Measurements from ENCODE around the gene FERMT1.

FERMT1 gene

GRCh38 chr20:6091661-6092060 lies 31.2 kb downstream of the FERMT1 start:
- no peak overlapping the region for H3K4me3 ChIP-seq (ENCODE audit: low read depth, low read length)
- DNase-seq (ENCODE audit: low read depth), result no peak
- TF ChIP-seq CTCF (conservative IDR thresholded peaks at IDR 0.05; ENCODE audit: low read depth, low read length), result no peak

- no peak for DNase-seq (ENCODE audit: low read depth)
- no peak overlapping the region for H3K4me3 ChIP-seq (ENCODE audit: low read depth, low read length)
- TF ChIP-seq CTCF (conservative IDR thresholded peaks at IDR 0.05; ENCODE audit: low read depth, low read length), result no peak
Measured at GRCh38 chr20:6086868-6087267, 36.0 kb downstream of the FERMT1 start.

GRCh38 chr20:6083926-6084325 lies 38.9 kb downstream of the FERMT1 start:
- H3K4me3 ChIP-seq (ENCODE audit: low read depth, low read length), result no peak overlapping the region
- no peak for TF ChIP-seq CTCF (conservative IDR thresholded peaks at IDR 0.05; ENCODE audit: low read depth, low read length)
- no peak for DNase-seq (ENCODE audit: low read depth)

GRCh38 chr20:6081236-6081635 lies 41.6 kb downstream of the FERMT1 start:
- no peak for TF ChIP-seq CTCF (conservative IDR thresholded peaks at IDR 0.05; ENCODE audit: low read depth, low read length)
- no peak overlapping the region for H3K4me3 ChIP-seq (ENCODE audit: low read depth, low read length)
- DNase-seq (ENCODE audit: low read depth), result peak; percentile 50

GRCh38 chr20:6079016-6079415 lies 43.8 kb downstream of the FERMT1 start:
- no peak for DNase-seq (ENCODE audit: low read depth)

GRCh38 chr20:6075428-6076219 lies 47.2 kb downstream of the FERMT1 start:
- TF ChIP-seq CTCF (conservative IDR thresholded peaks at IDR 0.05; ENCODE audit: low read depth, low read length), result no peak
- DNase-seq (ENCODE audit: low read depth), result peak; percentile 56

More at GRCh38 chr20:6079016-6079415, 43.8 kb downstream of the FERMT1 start:
- H3K4me3 ChIP-seq (ENCODE audit: low read depth, low read length), result no peak overlapping the region
- TF ChIP-seq CTCF (conservative IDR thresholded peaks at IDR 0.05; ENCODE audit: low read depth, low read length), result no peak

GRCh38 chr20:6074784-6075183 lies 48.0 kb downstream of the FERMT1 start:
- TF ChIP-seq CTCF (conservative IDR thresholded peaks at IDR 0.05; ENCODE audit: low read depth, low read length), result no peak

More at GRCh38 chr20:6075428-6076219, 47.2 kb downstream of the FERMT1 start:
- no peak overlapping the region for H3K4me3 ChIP-seq (ENCODE audit: low read depth, low read length)

More at GRCh38 chr20:6074784-6075183, 48.0 kb downstream of the FERMT1 start:
- DNase-seq (ENCODE audit: low read depth), result no peak
- H3K4me3 ChIP-seq (ENCODE audit: low read depth, low read length), result no peak overlapping the region
